Retina (tissue), 1 donor: Measurements from ENCODE around the gene SMCHD1.
"Not testable (repeated sequence)": the region's sequence is repeated elsewhere in the genome, so short reads cannot be mapped to it uniquely, and the experiment has no call there.

ENCODE experiments used
- DNase-seq: peaks from one replicate; pipeline ENCODE4 v3.0.0-alpha.2; 2016

The SMCHD1 gene

GRCh38 chr18:2723207-2723606 lies 67.7 kb downstream of the SMCHD1 start:
- DNase-seq, result no peak

GRCh38 chr18:2729757-2730156 lies 74.2 kb downstream of the SMCHD1 start:
- no peak for DNase-seq

- DNase-seq, result no peak
These were observed 81.3 kb downstream of the SMCHD1 start for GRCh38 chr18:2736823-2737222.

GRCh38 chr18:2740082-2740481 lies 84.6 kb downstream of the SMCHD1 start:
- DNase-seq, result not testable (repeated sequence)

GRCh38 chr18:2746274-2746673 lies 90.7 kb downstream of the SMCHD1 start:
- DNase-seq, result no peak

- no peak for DNase-seq
These were observed 102.8 kb downstream of the SMCHD1 start for GRCh38 chr18:2758309-2758708.

GRCh38 chr18:2774669-2775068 lies 119.1 kb downstream of the SMCHD1 start:
- DNase-seq, result no peak

GRCh38 chr18:2776601-2777000 lies 121.1 kb downstream of the SMCHD1 start:
- DNase-seq, result no peak

GRCh38 chr18:2777241-2777640 lies 121.7 kb downstream of the SMCHD1 start:
- DNase-seq, result no peak

GRCh38 chr18:2780750-2781149 lies 125.2 kb downstream of the SMCHD1 start:
- DNase-seq, result no peak

- no peak for DNase-seq
These were observed 131.7 kb downstream of the SMCHD1 start for GRCh38 chr18:2787225-2787624.

- no peak for DNase-seq
These were observed 136.9 kb downstream of the SMCHD1 start for GRCh38 chr18:2792395-2792794.

GRCh38 chr18:2794159-2794558 lies 138.6 kb downstream of the SMCHD1 start:
- no peak for DNase-seq

- DNase-seq, result no peak
These were observed 142.4 kb downstream of the SMCHD1 start for GRCh38 chr18:2797951-2798350.

- DNase-seq, result no peak
These were observed 143.8 kb downstream of the SMCHD1 start for GRCh38 chr18:2799369-2799768.

- no peak for DNase-seq
These were observed 150.7 kb downstream of the SMCHD1 start for GRCh38 chr18:2805970-2806943.

GRCh38 chr18:2808640-2809039 lies 153.1 kb downstream of the SMCHD1 start:
- DNase-seq, result not testable (repeated sequence)

GRCh38 chr18:2809666-2810183 lies 154.2 kb downstream of the SMCHD1 start:
- DNase-seq, result not testable (repeated sequence)

- DNase-seq, result no peak
These were observed 155.9 kb downstream of the SMCHD1 start for GRCh38 chr18:2811416-2811815.

GRCh38 chr18:2814928-2815327 lies 159.4 kb downstream of the SMCHD1 start:
- no peak for DNase-seq

- DNase-seq, result no peak
These were observed 162.8 kb downstream of the SMCHD1 start for GRCh38 chr18:2818281-2818680.

GRCh38 chr18:2821695-2822094 lies 166.2 kb downstream of the SMCHD1 start:
- no peak for DNase-seq

GRCh38 chr18:2822213-2822921 lies 166.8 kb downstream of the SMCHD1 start:
- DNase-seq, result no peak

- DNase-seq, result no peak
These were observed 167.7 kb downstream of the SMCHD1 start for GRCh38 chr18:2823202-2823601.
